NB4 (cell line): Measurements from ENCODE around the gene SCP2.

Source experiments
- CTCF ChIP-seq: IDR thresholded peaks from one replicate; pipeline ENCODE4 v1.5.1; 2012; ENCODE audit warnings: low read depth, low read length
- POLR2A ChIP-seq: IDR thresholded peaks from 2 replicates; pipeline ENCODE4 v1.6.1; 2011; ENCODE audit warnings: mild to moderate bottlenecking; ENCODE audit not compliant: insufficient read length; ENCODE audit errors: extremely low read depth

GRCh38 chr1:53067886-53068285, 140.8 kb downstream of the SCP2 start:
- no peak for TF ChIP-seq CTCF
- TF ChIP-seq POLR2A, result no peak
